ENCODE results near the gene KCTD12. TPM values are rescaled to one million over a fixed set of nuclear protein-coding genes. Genes with fewer than 3 reads are reported as not detected.

KCTD12 gene
- total and polyA plus RNA-seq, 2 donors (not counting 1 experiment from before 2014, with no cell fraction given), result 9.9 to 35.3 TPM

DNA sequence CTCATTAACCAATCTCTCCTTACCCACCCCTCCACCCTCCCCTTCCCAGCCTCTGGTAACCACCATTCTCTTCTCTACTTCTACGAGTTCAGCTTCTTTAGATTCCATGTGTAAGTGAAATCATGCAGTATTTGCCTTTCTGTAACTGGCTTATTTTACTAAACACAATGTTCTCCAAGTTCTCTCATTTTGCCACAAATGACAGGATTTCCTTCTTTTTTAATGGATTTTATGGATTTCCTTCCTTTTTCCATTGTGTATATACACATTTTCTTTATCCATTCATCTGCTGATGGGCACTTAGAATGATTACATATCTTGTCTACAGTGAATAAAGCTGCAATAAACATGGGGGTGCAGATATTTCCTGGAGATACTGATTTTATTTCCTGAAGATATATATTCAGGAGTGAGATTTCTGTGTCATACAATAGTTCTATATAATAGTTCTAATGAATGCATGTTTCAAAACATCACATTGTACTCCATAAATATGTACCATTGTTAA is 20.2 kb downstream of the KCTD12 start:
- Histone ChIP-seq H3K79me2 (ENCODE audit: control insufficient read depth, insufficient read depth, low read length) (no peaks in the 10 kb centered on the region), H3K36me3 (ENCODE audit: control insufficient read depth, insufficient read depth, low read length) (no peaks in the 10 kb centered on the region), H3K4me3 (replicated peaks in 1 of 4; ENCODE audit: control extremely low read depth in 1 of 4, insufficient read depth in 1 of 4, low read depth in 3 of 4, low read length in 4 of 4) (no peak overlapping the region), H3K9ac (ENCODE audit: insufficient read depth, low read length) (no peak overlapping the region), H3K27ac (ENCODE audit: insufficient read depth, low read length) (no peak overlapping the region), H4K20me1 (ENCODE audit: control insufficient read depth, extremely low read depth, insufficient read depth, low read length) (no peaks in the 10 kb centered on the region), H3K27me3 (ENCODE audit: control insufficient read depth, insufficient read depth, low read length) (no peaks in the 10 kb centered on the region), H2AFZ (ENCODE audit: low read length) (no peak overlapping the region), H3K9me3 (ENCODE audit: control insufficient read depth, insufficient read depth, low read depth, low read length) (no peaks in the 10 kb centered on the region), H3K4me2 (ENCODE audit: extremely low read depth, insufficient read depth, low read length) (no peak overlapping the region), H3K4me1 (ENCODE audit: control insufficient read depth, extremely low read depth, insufficient read depth, low read length) (no peaks in the 10 kb centered on the region)
- TF ChIP-seq, protein P1, sequence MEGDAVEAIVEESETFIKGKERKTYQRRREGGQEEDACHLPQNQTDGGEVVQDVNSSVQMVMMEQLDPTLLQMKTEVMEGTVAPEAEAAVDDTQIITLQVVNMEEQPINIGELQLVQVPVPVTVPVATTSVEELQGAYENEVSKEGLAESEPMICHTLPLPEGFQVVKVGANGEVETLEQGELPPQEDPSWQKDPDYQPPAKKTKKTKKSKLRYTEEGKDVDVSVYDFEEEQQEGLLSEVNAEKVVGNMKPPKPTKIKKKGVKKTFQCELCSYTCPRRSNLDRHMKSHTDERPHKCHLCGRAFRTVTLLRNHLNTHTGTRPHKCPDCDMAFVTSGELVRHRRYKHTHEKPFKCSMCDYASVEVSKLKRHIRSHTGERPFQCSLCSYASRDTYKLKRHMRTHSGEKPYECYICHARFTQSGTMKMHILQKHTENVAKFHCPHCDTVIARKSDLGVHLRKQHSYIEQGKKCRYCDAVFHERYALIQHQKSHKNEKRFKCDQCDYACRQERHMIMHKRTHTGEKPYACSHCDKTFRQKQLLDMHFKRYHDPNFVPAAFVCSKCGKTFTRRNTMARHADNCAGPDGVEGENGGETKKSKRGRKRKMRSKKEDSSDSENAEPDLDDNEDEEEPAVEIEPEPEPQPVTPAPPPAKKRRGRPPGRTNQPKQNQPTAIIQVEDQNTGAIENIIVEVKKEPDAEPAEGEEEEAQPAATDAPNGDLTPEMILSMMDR (conservative IDR thresholded peaks at IDR 0.05 in 1 of 2, IDR thresholded peaks at IDR 0.05 in 1 of 2; ENCODE audit: low read depth in 1 of 2, low read length in 2 of 2), result no peak
- TF ChIP-seq EZH2 (IDR thresholded peaks at IDR 0.05; ENCODE audit: low read length, missing control alignments), result no peak
- DNase-seq (ENCODE audit: low read depth in 2 of 2), result no peak

DNA sequence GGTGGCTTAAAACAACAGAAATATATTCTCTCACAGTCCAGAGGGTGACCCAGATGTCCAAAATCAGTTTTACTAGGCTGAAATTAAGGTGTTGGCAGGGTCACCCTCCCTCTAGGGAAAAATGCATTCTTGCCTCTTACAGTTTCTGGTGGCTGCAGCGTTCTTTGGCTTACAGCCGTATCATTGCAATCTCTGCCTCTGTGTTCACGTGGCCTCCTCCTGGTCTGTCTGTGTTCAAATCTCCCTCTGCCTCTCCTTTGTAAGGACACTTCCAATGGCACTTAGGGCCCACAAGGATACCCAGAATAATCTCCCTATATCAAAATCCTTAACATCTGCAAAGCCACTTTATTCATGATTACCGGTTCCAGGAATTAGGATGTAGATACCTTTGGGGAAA is 21.1 kb downstream of the KCTD12 start:
- no peak overlapping the region for H2AFZ ChIP-seq (ENCODE audit: low read length)

DNA sequence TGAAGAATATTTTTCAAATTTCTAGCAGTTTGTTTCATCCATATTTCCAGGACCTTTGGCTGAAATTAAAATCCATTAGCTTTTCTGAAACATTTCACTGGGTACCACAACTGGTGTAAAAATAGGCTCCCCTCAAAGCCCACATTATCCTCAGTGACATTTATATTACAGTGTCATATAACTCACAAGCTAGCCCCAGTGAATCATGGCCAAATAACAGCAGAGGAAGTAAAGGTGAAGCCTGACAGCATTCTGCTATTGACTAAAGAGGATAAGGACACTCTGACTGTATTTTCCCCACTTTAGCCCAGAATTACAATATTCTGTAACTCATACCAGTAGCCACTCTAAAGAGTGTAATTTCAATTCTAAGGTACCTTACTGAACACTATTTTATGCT is 21.9 kb downstream of the KCTD12 start:
- Histone ChIP-seq H3K4me1 (ENCODE audit: control insufficient read depth, extremely low read depth, insufficient read depth, low read length) (no peaks in the 10 kb centered on the region), H4K20me1 (ENCODE audit: control insufficient read depth, extremely low read depth, insufficient read depth, low read length) (no peaks in the 10 kb centered on the region), H3K27me3 (ENCODE audit: control insufficient read depth, insufficient read depth, low read length) (no peaks in the 10 kb centered on the region), H2AFZ (ENCODE audit: low read length) (no peak overlapping the region), H3K4me2 (ENCODE audit: extremely low read depth, insufficient read depth, low read length) (no peak overlapping the region), H3K9ac (ENCODE audit: insufficient read depth, low read length) (no peak overlapping the region), H3K9me3 (ENCODE audit: control insufficient read depth, insufficient read depth, low read depth, low read length) (no peaks in the 10 kb centered on the region), H3K27ac (ENCODE audit: insufficient read depth, low read length) (no peak overlapping the region), H3K36me3 (ENCODE audit: control insufficient read depth, insufficient read depth, low read length) (no peaks in the 10 kb centered on the region), H3K4me3 (replicated peaks in 1 of 4; ENCODE audit: control extremely low read depth in 1 of 4, insufficient read depth in 1 of 4, low read depth in 3 of 4, low read length in 4 of 4) (no peak overlapping the region), H3K79me2 (ENCODE audit: control insufficient read depth, insufficient read depth, low read length) (no peaks in the 10 kb centered on the region)
- TF ChIP-seq EZH2 (IDR thresholded peaks at IDR 0.05; ENCODE audit: low read length, missing control alignments), result no peak
- TF ChIP-seq, protein P1 (conservative IDR thresholded peaks at IDR 0.05 in 1 of 2, IDR thresholded peaks at IDR 0.05 in 1 of 2; ENCODE audit: low read depth in 1 of 2, low read length in 2 of 2), result no peak
- no peak for DNase-seq (ENCODE audit: low read depth in 2 of 2)

More for the DNA sequence above, 21.1 kb downstream of the KCTD12 start:
- H3K4me2 ChIP-seq (ENCODE audit: extremely low read depth, insufficient read depth, low read length), result no peak overlapping the region
- no peak overlapping the region for H3K4me3 ChIP-seq (replicated peaks in 1 of 4; ENCODE audit: control extremely low read depth in 1 of 4, insufficient read depth in 1 of 4, low read depth in 3 of 4, low read length in 4 of 4)
- no peaks in the 10 kb centered on the region for H3K9me3 ChIP-seq (ENCODE audit: control insufficient read depth, insufficient read depth, low read depth, low read length)
- H3K9ac ChIP-seq (ENCODE audit: insufficient read depth, low read length), result no peak overlapping the region
- no peaks in the 10 kb centered on the region for H3K36me3 ChIP-seq (ENCODE audit: control insufficient read depth, insufficient read depth, low read length)
- H3K79me2 ChIP-seq (ENCODE audit: control insufficient read depth, insufficient read depth, low read length), result no peaks in the 10 kb centered on the region
- DNase-seq (ENCODE audit: low read depth in 2 of 2), result no peak
- no peak overlapping the region for H3K27ac ChIP-seq (ENCODE audit: insufficient read depth, low read length)
- H3K27me3 ChIP-seq (ENCODE audit: control insufficient read depth, insufficient read depth, low read length), result no peaks in the 10 kb centered on the region
- H4K20me1 ChIP-seq (ENCODE audit: control insufficient read depth, extremely low read depth, insufficient read depth, low read length), result no peaks in the 10 kb centered on the region
- H3K4me1 ChIP-seq (ENCODE audit: control insufficient read depth, extremely low read depth, insufficient read depth, low read length), result no peaks in the 10 kb centered on the region
- TF ChIP-seq, protein P1 (conservative IDR thresholded peaks at IDR 0.05 in 1 of 2, IDR thresholded peaks at IDR 0.05 in 1 of 2; ENCODE audit: low read depth in 1 of 2, low read length in 2 of 2), result no peak
- no peak for TF ChIP-seq EZH2 (IDR thresholded peaks at IDR 0.05; ENCODE audit: low read length, missing control alignments)

Measured in fibroblast of lung (primary cell).